Stomach (tissue), 9 donors: ENCODE results near the gene TRIO. TPM values are rescaled to one million over a fixed set of nuclear protein-coding genes. Genes with fewer than 3 reads are reported as not detected.

ENCODE experiments used
- DNase-seq, 2 donors: peaks; one replicate each; pipeline versions ENCODE4 v3.0.0 to v3.0.0-alpha.2; 2013 to 2019
- H3K27ac ChIP-seq, 5 donors: fragments of 200-600 bp in 4 of 5; sonication (generic) in 4 of 5; one replicate each; pipeline ENCODE4 v1.5.1; 2013 to 2019; ENCODE audit warnings: mild to moderate bottlenecking in 1 of 5, moderate library complexity in 1 of 5
- H3K27me3 ChIP-seq, 3 donors: fragments of 200-600 bp; sonication (generic); one replicate each; pipeline ENCODE4 v1.5.1; 2017 to 2019; ENCODE audit warnings: mixed run types in 1 of 3
- H3K36me3 ChIP-seq, 4 donors: fragments of 200-600 bp; sonication (generic); 1 replicate in 3 of 4; 2 replicates in 1 of 4; pipeline ENCODE4 v1.5.1; 2016 to 2019
- H3K4me1 ChIP-seq, 4 donors: fragments of 200-600 bp; sonication (generic); one replicate each; pipeline ENCODE4 v1.5.1; 2016 to 2019
- H3K4me3 ChIP-seq, 4 donors: fragments of 200-600 bp; sonication (generic) in 3 of 4; one replicate each; pipeline ENCODE4 v1.5.1; 2016 to 2019; ENCODE audit warnings: mild to moderate bottlenecking in 1 of 4
- H3K9me3 ChIP-seq, 4 donors: fragments of 200-600 bp; sonication (generic); one replicate each; pipeline ENCODE4 v1.5.1; 2016 to 2019
- EP300 ChIP-seq: sonication (generic); formaldehyde crosslinking; IDR thresholded peaks from one replicate; pipeline ENCODE4 v1.6.1; 2017; ENCODE audit warnings: antibody characterized with exemption
- POLR2A ChIP-seq, 4 donors: fragments of 450-650 bp; IDR thresholded peaks; one replicate each; pipeline ENCODE4 v1.6.1; 2016; ENCODE audit warnings: antibody characterized with exemption in 4 of 4, control low read depth in 2 of 4, mild to moderate bottlenecking in 1 of 4, moderate library complexity in 1 of 4
- POLR2AphosphoS5 ChIP-seq, 3 donors: sonication (generic); formaldehyde crosslinking; IDR thresholded peaks; one replicate each; pipeline ENCODE4 v1.6.1; 2016; ENCODE audit warnings: antibody characterized with exemption in 3 of 3
- WGBS, 5 donors: extraction: QIAGEN DNeasy Blood & Tissue Kit in 3 of 5; methylation state at CpG; one replicate each; pipeline versions ENCODE4 v1.1.5 to v1.1.7; 2013 to 2018; 5-methylcytosine and 5-hydroxymethylcytosine counted together
- intact Hi-C: fragments of 100-400 bp; cut with DNase I; formaldehyde crosslinking; loops from one replicate; pipeline ENCODE4 v1.15.1; 2023; ENCODE audit warnings: low total_unique reads
- polyA plus RNA-seq, 3 donors: library from polyadenylated mRNA; stranded (reverse); fragments of 200-250 nt; gene quantifications; one replicate each; pipeline ENCODE4 v1.2.3, GENCODE V29; 2013
- total RNA-seq, 5 donors: library from RNA; depleted of rRNA; stranded (reverse); fragments of >200 nt; gene quantifications; one replicate each; pipeline versions ENCODE4 v1.1.0 to v1.2.3, GENCODE V29; 2014 to 2016
- TF ChIP-seq, protein P1 (sequence below), 7 experiments: fragments of 450-650 bp in 4 of 7; fragments of 200-600 bp in 3 of 7; sonication (generic) in 3 of 7; IDR thresholded peaks; one replicate each; pipeline ENCODE4 v1.5.1; 2016 to 2019; ENCODE audit warnings: antibody characterized with exemption in 7 of 7, control low read depth in 2 of 7, mild to moderate bottlenecking in 1 of 7
- donor health status: healthy with polysubstance abuse.
- donor health status: Bipolar disorder and iron deficiency.
- donor health status: healthy.

TRIO gene
- total and polyA plus RNA-seq, 8 donors, result 9.9 to 558 (median 127) TPM

DNA sequence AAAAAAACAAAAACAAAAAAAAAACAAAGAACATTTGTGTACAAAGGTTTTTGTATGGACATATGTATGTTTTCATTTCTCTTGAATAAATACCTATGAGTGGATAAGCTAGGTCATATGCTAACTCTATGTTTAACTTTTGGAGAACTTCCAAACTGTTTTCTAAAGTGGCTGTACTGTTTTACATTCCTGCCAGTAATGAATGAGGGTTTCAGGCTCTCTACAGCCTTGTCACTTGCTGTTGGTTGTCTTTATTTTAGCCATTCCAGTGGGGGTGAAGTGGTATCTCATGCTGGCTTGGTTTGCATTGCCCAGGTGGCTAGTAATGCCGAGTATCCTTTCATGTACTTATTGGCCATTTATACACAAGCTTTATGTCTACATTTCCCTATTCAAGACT, 9.1 kb upstream of the TRIO start:
- intact Hi-C loops, result no loop called here
- peaks cover 0 to 10% (median 0%) of the 10 kb centered on the region in 4 donors for H3K4me1 ChIP-seq
- H3K9me3 ChIP-seq, result no peaks in the 10 kb centered on the region
- H3K27ac ChIP-seq, result no peak overlapping the region
- no peak overlapping the region for H3K4me3 ChIP-seq
- DNase-seq, result no peak
- WGBS, 5 donors, result 26 to 63% (median 43%) methylated on average over 1 of the region's 1 CpG
- TF ChIP-seq, protein P1, sequence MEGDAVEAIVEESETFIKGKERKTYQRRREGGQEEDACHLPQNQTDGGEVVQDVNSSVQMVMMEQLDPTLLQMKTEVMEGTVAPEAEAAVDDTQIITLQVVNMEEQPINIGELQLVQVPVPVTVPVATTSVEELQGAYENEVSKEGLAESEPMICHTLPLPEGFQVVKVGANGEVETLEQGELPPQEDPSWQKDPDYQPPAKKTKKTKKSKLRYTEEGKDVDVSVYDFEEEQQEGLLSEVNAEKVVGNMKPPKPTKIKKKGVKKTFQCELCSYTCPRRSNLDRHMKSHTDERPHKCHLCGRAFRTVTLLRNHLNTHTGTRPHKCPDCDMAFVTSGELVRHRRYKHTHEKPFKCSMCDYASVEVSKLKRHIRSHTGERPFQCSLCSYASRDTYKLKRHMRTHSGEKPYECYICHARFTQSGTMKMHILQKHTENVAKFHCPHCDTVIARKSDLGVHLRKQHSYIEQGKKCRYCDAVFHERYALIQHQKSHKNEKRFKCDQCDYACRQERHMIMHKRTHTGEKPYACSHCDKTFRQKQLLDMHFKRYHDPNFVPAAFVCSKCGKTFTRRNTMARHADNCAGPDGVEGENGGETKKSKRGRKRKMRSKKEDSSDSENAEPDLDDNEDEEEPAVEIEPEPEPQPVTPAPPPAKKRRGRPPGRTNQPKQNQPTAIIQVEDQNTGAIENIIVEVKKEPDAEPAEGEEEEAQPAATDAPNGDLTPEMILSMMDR (IDR thresholded peaks at IDR 0.05), result no peak
- H3K36me3 ChIP-seq, result no peaks in the 10 kb centered on the region
- no peaks in the 10 kb centered on the region for H3K27me3 ChIP-seq

DNA sequence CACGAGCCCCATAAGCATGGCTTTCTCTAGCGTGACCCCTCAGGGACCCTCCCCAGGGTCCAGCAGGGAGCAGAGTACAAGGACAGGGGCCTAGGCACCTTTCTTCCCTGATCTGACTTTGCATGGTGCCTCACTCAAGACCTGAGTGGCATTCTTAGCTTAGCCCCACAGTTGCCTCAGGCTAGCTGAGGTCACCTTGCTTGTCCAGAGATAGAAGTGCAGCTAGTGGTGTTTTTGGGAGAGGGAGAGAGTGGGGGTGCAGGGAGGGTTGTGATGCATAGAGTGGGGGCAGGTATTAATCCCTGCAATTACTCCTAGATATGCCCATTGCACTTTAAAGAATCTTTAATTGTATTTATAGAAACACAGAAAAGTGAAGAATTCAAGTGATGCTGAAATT, 8.4 kb upstream of the TRIO start:
- Histone ChIP-seq H3K27ac (no peak overlapping the region), H3K36me3 (no peaks in the 10 kb centered on the region), H3K4me1 (peaks cover 0 to 10% (median 0%) of the 10 kb centered on the region in 4 donors), H3K27me3 (no peaks in the 10 kb centered on the region), H3K9me3 (no peaks in the 10 kb centered on the region), H3K4me3 (no peak overlapping the region)
- TF ChIP-seq POLR2A (IDR thresholded peaks at IDR 0.05), result no peak
- no peak for TF ChIP-seq POLR2AphosphoS5 (IDR thresholded peaks at IDR 0.05)
- TF ChIP-seq, protein P1 (IDR thresholded peaks at IDR 0.05), result no peak
- no peak for TF ChIP-seq EP300
- intact Hi-C loops, result no loop called here
- no peak for DNase-seq
- 79 to 94% (median 90%) methylated on average over 2 of the region's 2 CpGs for WGBS, 5 donors

DNA sequence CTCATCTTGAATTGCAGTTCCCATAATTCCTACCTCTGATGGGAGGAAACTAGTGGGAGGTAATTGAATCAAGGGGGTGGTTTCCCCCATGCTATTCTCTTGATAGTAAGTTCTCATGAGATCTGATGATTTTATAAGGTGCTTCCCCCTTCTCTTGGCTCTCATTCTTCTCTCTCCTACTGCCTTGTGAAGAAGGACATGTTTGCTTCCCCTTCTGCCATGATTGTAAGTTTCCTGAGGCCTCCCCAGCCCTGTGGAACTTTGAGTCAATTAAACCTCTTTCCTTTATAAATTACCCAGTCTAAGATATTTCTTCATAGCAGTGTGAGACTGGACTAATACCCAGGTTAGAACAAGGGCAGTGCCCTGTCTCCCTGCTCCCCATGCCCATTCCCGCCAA, 7.5 kb upstream of the TRIO start:
- Histone ChIP-seq H3K36me3 (no peaks in the 10 kb centered on the region), H3K27ac (no peak overlapping the region), H3K4me3 (no peak overlapping the region), H3K9me3 (no peaks in the 10 kb centered on the region), H3K4me1 (peaks cover 0 to 10% (median 0%) of the 10 kb centered on the region in 4 donors), H3K27me3 (no peaks in the 10 kb centered on the region)
- WGBS, 5 donors, result 91 to 100% (median 100%) methylated on average over 1 of the region's 1 CpG
- intact Hi-C loops, result no loop called here
- no peak for DNase-seq
- TF ChIP-seq EP300 (no peak), POLR2A (IDR thresholded peaks at IDR 0.05) (no peak), POLR2AphosphoS5 (IDR thresholded peaks at IDR 0.05) (no peak)
- TF ChIP-seq, protein P1 (IDR thresholded peaks at IDR 0.05), result no peak

DNA sequence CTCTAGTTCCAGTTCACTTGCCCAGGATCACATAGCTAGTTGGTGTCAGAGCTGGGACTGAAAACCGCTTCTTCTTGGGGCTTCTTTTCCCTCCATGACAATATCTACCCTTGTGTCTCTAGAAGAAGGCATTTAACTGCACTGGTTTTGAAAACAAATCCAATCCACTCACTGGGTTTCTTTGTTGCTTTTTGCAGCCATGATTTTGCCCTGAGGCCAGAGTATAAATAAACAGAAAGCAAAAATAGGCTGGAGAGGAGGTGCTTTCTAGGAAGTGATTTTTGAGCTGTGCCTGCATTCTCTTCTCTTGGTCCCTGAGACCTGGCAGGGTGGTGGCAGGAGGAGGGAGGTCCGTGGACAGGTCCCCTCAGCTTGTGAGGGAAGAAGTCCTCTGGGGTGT, 6.9 kb upstream of the TRIO start:
- H3K27ac ChIP-seq, result no peak overlapping the region
- H3K36me3 ChIP-seq, result no peaks in the 10 kb centered on the region
- no peak for TF ChIP-seq POLR2A (IDR thresholded peaks at IDR 0.05)
- TF ChIP-seq EP300, result no peak
- no peak for TF ChIP-seq POLR2AphosphoS5 (IDR thresholded peaks at IDR 0.05)
- TF ChIP-seq, protein P1 (IDR thresholded peaks at IDR 0.05), result no peak
- DNase-seq, result no peak
- no peaks in the 10 kb centered on the region for H3K27me3 ChIP-seq
- whole genome bisulfite sequencing, 5 donors, result 72 to 98% (median 80%) methylated on average over 2 of the region's 2 CpGs
- intact Hi-C loops, result no loop called here
- no peaks in the 10 kb centered on the region for H3K9me3 ChIP-seq
- H3K4me3 ChIP-seq, result no peak overlapping the region
- H3K4me1 ChIP-seq, result peaks cover 0 to 10% (median 0%) of the 10 kb centered on the region in 4 donors
